SK-N-DZ (cell line): ENCODE data around the gene PI16.
A peak's percentile ranks its signal among the peaks of the same experiment; 100 is the strongest.

Experiments used
- DNase-seq: peaks from one replicate; pipeline ENCODE4 v3.0.0-alpha.2; 2015; ENCODE audit warnings: low spot score

The PI16 gene

DNA sequence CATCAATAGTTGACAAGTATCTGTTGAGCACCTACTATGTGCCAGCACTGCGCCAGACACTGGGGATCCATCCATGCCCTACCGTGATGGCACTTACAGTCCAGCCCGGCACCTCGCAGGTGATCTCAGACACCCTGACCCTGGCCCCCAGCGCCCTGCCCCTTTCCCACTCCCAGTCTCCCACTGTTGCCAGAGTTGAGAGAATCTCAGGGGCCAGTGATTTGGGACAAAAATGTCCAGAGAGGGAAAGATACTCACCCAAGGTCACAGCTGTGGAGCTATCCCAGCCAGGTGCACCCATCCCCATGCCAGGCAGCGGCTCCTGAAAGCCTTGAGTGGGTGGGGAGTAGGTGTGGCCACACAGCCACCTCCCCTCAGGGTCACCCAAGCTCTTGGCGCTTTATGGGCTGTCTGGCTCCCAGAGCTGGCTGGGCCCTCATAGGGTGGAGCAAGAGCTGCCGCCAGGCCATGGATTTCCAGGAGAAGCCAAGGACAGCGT lies 3.3 kb downstream of the PI16 start:
- DNase-seq: no peak

DNA sequence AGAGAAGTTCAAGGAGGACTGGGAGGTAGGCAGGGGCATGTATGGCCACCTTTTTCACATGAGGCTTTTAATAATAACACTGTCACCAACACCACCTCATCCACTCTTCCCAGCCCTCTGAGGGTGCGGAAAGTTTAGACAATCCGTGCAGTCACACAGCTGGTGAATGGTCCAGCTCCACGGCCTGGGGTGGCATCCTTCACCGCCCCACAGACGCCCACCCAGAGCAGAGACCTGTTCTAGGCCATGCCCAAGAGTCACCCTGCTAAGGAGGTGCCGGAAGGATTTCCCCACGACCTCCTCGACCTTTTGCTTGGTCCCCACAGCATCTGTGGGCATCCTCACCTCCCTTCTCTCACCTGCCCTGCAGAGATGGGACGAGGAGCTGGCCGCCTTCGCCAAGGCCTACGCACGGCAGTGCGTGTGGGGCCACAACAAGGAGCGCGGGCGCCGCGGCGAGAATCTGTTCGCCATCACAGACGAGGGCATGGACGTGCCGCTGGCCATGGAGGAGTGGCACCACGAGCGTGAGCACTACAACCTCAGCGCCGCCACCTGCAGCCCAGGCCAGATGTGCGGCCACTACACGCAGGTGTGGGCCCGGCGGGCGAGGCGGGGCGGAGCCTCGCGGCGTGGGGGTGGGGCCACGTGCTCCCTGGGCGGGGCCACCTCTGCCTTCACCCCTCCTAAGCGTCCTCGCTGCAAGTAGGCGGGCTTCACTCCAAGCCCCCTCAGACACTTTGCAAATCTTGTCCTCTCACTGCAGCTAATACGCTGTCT lies 4.4 kb downstream of the PI16 start:
- no peak for DNase-seq

DNA sequence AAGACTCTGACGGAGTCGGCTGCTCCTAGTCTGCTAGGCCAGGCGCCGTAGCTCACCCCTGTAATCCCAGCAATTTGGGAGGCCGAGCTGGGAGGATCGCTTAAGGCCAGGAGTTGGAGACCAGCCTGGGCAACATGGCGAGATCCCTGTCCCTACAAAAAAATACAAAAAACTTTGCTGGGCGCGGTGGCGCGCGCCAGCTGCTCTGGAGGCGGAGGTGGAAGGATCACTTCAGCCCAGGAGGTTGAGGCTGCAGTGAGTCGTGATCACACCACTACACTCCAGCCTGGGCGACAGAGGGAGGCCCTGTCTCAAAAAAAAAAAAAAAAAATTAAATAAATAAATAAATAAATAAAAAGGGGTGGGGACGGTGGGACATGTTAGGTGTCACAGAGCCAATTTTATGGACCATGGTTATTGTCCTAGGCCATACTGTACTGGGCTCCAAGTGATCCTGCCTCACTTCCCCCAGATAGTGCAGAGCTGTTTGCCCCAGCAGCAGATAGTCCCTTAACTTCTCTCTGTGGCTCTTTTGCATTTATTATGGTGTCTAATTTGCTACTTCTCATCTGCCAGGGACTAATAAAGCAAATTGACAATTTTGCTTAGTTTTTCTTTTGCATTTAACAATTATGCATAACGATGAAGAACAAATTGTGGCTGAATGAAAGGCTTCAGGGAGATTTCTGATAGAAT lies 5.2 kb downstream of the PI16 start:
- no peak for DNase-seq

DNA sequence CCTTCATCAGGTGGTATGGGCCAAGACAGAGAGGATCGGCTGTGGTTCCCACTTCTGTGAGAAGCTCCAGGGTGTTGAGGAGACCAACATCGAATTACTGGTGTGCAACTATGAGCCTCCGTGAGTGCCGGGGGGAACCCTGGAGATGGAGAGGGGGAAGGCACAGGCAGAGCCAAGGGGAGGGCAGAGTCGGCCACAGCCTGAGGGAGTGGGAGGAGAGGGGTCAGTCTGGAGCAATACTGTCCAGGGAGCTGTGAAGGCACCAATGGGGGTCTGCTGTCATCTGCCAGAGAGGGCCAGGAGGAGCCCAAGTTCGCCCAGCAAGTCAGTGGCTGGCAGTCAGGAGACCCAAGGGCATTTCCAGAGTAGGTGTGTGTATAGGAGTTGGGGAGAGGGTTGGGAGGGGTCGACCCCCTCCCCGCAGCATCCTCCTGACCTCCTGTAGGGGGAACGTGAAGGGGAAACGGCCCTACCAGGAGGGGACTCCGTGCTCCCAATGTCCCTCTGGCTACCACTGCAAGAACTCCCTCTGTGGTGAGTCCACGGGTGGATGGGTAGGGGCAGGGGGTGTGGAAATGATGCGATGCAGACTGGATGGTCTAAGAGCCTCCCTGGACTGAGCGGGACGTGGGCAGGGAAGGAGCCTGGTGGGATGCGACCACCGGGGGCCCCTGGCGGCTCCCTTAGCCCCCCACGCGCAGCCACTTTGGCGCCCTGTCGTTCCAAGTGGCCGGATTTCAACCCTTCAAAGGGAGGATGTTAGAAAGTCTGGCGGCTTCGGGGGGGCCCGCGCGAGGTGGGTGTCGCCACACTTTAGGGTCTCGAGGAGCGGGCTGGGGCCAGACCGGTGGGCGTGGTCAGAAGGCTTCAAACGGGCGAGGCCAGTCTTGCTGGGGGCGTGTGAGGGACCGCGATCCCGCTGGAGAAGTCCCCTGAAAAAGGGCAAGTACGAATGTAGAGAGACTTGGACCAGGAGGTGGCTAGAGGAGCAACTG lies 7.2 kb downstream of the PI16 start:
- DNase-seq: no peak

DNA sequence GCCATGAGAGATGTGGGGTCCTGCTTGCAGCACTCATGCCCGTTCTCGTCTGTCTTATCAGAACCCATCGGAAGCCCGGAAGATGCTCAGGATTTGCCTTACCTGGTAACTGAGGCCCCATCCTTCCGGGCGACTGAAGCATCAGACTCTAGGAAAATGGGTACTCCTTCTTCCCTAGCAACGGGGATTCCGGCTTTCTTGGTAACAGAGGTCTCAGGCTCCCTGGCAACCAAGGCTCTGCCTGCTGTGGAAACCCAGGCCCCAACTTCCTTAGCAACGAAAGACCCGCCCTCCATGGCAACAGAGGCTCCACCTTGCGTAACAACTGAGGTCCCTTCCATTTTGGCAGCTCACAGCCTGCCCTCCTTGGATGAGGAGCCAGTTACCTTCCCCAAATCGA lies 8.3 kb downstream of the PI16 start:
- peak; percentile 76 for DNase-seq

DNA sequence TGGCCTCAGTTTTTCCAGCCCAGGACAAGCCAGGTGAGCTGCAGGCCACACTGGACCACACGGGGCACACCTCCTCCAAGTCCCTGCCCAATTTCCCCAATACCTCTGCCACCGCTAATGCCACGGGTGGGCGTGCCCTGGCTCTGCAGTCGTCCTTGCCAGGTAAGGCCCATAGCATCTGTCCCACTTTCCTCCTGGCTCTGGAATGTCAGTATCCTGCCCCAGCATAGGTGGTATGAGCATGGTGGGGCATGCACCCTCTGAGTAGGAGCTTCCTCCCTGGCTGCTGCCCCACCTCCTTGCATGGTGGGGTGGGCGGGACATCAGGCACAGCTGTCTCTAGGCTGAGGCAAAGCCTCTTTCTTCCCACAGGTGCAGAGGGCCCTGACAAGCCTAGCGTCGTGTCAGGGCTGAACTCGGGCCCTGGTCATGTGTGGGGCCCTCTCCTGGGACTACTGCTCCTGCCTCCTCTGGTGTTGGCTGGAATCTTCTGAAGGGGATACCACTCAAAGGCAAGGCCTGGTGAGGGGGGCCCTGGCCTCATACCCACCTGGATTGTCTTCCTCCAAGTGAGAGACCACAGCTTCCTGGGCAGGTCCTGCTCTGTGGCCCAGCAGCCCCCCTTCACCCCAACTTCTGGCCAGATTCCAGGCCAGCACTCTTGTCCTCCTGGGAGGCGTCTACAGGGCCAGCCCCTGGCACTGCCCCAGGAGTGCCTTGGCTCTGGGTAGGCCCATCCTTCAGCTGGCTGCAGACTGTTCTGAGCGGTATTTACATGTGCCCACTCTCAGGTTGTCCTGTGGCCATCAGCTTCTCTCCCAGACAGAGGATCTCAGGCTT lies 9.1 kb downstream of the PI16 start:
- DNase-seq: no peak

DNA sequence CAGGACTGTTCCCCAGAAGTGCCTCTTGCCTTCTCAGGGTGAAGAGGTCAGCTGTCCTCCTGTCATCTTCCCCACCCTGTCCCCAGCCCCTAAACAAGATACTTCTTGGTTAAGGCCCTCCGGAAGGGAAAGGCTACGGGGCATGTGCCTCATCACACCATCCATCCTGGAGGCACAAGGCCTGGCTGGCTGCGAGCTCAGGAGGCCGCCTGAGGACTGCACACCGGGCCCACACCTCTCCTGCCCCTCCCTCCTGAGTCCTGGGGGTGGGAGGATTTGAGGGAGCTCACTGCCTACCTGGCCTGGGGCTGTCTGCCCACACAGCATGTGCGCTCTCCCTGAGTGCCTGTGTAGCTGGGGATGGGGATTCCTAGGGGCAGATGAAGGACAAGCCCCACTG lies 9.8 kb downstream of the PI16 start:
- DNase-seq: no peak

DNA sequence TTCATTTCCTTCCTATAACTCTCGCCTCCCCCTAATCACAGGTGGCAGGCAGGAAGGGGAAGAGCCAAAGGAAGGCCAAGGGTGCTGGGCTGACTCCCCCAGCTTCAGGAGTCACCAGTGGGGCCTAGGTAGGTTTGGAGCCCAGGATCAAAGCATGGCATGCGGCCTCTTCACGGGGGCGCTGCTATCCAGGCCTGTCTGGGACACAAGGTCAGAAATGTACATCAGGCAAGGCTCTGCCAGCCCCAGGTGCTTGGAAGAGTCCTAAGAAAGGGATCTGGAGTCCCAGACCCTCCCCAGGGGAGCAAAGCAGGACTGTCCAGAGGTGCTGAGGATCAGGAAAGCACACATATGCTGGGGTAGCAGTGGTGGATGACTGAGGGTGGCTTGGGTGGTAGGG lies 10.4 kb downstream of the PI16 start:
- DNase-seq: no peak

DNA sequence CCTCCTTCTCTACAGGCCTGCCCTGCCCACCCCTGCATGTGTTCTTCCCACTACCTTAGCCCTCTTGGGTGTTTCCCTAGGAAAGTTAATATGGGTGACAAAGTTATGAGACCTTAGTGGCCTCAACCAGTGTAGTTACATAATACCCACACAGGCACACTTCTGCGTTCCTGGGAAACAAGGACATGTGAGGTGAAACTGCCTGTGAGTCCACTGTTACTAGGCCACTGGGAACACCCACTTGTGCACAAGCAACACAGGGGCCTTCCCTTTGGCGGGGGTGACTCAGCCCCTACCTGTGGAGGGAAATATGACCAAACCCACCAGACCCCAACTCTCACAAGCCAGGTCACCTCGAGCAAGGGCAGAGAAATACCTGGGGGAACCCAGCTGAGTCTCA lies 12.8 kb downstream of the PI16 start:
- DNase-seq: no peak

DNA sequence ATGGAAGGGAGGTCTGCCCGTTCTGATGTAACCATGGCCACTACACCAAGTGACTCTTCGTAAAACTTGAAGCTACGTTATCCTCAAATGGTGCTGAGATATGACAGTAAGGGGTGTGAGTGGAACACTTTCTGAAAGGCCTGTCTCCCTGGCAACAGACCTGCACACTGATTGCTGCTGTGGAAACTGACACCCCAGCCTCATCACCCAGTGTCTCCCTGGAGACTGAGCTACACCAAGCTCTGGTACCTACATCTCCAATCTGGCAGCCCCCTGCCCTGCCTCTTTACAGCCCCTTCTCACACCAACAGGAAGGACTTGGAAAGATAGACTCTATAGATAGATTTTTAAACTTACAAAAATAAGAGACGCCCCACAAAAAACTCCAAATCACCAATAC lies 13.2 kb downstream of the PI16 start:
- DNase-seq: no peak

DNA sequence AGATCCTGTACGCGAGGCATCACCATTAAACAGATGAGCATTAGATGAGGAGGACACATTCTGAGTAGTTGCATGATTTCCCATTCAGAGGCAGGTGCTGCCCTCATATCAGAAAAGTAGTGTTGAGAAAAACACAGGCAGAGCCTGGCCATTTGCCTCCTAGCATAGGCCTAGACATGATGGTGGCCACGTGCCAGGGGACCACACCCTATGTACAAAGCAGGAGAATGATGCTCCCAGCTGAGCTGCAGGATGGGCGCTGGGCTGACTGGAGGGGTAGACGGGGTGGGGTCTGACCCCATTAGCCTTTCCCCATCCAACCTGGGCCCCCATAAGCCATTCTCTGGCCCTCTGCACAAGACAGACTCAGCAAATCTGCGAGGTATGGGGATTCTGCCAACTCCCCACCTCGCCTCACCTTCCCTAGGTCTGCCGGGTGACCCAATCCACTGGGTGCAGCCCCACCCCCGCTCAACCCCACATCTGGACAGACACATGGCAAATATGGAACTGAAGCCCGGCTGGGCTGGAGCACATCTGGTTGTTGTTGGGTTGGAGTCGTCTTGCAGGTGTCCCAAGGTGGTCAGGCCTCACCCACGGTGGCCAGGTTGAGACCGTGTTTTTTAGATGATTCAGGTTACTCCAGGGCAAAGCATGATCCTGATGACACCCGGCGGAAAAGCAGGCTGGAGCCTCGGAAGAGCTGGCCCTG lies 13.9 kb downstream of the PI16 start:
- no peak for DNase-seq

DNA sequence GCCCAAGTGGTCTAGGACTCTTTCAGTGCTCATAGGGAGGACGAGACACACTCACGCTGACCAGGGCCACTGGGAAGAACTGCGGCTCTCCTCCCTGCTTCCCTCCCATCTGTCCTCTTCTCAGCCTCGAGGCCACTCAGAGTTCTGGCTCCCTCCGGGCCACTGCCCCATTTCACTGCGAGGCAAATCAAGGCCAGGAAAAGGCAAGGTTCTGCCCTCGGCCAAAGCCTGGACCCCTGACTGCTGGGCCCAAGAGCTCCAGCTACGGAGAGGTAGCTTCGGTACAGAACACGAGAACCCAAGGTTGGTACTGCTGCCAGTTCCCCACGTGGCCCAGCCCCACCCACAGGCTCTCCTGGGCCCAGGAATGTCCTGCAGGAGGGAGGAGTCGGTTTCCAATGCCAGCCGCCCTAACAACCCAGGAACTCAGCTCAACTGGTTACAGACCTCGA lies 14.7 kb downstream of the PI16 start:
- DNase-seq: no peak

DNA sequence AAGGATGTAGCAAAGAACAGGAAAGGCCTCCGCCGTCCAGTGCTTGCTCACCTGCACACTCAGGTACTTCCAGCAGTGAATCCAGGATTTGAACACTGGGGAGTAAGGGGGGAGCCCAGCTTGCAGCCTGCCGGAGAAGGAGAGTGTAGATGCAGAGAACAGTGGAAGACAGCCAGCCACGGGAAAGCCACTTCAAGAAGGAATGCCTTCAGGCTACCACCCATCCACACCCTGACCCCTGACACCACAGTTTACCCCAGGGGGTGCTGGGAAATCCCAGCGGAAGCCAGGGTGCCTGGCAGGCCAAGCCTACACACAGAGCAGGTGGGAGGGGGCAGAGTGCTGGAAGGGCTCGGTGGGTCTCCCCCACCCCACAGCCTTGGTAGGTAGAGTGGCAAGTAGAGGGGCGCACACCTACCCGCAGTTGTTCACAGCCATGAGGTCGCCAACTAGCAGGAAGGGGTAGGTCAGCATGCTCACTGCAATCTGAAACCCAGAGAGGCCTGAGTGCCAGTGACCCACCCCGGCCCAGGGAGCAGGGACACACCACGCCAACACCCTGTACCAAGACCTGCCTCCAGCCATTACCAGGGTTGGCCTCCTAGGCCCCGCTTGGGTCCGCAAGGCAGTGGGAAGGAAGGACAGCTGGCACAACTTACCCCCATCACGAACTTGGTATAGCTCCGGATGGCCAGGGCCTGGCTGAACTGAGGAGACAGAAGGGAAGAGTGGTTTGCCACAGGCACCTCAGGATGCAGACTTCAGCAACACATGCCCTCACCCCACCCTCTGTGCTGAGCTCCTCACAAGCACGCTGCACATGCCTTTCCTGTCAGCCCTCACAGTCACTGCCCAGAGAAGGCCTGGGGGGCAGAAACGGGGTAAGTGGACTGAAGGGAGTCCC lies 15.7 kb downstream of the PI16 start:
- no peak for DNase-seq

DNA sequence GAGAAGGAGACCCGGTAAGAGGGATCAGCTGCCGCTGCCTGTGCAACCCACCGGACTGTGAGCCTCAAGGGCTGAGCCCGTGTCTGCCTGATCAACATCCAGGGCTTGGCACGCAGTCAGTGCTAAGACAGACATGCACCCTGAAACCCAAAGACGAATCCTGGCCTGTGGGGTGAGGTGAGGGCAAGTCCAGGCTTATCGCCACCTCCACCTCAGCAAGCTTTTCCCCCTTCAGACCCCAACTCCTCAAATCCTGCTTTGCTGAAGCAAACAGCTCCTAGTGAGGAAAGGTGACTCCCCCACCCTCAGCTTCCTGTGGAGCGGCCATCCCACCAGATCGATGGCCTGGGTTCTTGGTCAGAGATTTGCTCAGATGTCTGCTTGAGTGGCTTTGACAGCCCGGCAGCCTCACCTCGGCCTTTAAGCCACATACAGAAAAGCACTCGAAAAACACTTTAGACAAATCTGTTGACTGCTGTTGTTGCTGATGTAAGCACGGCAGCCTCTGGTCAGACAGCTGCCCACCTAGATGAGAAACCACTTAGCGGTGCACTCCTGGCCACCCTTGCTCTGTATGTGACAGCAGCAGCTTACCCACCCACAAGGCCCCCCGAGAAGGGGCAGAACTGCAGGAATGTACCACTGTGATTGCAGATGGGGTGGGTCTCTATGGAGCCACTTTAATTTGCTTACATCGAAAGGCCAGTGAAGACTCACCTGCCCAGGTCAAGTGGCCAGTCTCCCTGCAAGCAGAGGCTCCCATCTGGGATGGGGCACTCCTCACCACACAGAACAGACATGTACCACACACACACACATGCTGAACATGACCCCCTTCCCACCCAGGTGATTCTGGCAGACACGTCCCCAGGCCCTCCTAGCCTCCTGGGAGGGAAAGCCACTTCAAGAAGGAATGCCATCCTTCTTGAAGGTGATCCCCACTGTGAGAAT lies 16.6 kb downstream of the PI16 start:
- no peak for DNase-seq

DNA sequence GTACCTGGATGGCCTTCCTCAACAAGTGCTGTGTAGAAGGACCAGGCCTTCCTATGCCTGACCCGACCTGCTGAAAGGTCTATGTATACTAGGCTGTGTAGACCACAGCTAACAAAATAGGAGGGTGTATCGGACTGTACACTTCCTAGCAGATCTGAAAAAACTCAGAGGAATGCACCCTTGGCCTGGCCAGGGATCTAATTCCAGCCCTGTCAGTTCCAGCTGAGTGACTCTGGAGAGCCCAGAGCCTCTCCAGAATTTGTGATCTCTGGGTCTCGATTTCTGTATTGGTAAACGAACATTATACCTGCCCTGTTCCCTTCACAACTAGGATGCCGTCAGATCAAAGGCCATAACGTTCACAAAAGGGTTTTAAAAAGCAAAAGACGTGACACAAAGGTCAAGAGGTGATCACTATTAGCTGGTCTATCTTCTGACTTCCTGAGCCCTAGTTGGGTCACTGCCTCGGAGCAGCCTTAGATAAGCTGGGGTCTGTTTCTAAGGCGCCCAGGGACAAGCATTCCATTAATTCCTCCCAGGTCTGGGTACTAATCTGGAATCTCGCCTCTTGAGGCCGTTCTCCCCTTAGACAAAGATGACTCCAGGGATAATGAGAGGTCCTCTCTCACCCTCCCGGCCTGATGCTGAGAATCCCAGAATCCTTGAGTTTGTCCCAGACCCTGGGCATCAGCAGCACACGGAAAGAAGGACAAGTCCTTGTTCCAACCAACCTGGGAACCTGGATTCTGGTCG lies 17.6 kb downstream of the PI16 start:
- DNase-seq: no peak

DNA sequence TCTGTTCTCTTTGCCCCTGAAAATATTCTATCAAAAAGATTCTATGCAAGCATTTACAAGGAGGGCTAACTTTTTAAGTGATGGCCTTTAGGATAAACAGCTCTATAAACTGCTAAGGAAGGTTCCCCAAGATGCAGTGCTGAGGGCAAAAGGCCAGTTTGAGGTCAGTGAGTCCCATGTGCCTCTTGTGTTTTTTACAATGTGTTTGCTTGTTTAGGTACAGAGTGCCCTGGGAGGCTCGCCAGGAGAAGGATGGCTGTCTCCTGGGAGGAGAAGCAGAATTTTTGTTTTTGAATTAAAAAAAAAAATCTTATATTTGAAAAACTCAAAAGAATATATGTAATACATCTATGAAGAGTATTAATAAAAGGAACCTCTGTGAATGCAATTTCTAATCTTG lies 18.7 kb downstream of the PI16 start:
- no peak for DNase-seq

DNA sequence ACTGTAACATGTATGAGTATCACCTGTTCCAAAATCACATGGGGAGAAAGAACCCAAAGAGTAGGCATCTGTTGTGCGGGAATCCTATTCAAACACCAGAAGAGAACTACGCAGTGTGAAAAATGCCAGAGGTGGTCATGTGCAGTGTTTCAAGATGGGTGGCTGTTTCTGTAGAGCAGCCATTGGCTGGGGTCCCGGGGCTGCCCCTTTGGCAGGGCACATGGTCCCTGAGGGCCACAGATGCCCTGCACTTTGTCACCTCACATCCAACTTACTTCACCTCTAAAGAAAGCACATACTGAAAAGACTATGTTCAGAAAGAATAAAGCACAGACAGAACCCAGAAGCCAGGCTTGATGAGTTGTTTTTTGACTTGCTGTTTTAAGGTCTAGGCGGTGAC lies 19.1 kb downstream of the PI16 start:
- DNase-seq: no peak
